GM12873 (cell line): ENCODE measurements around the gene SLC9A5.

Source experiments
- TF ChIP-seq, protein P1 (sequence below): IDR thresholded peaks from 2 replicates; pipeline ENCODE4 v1.5.1; 2012; ENCODE audit warnings: low read depth, mild to moderate bottlenecking, moderate library complexity, low read length, control low read depth; ENCODE audit not compliant: insufficient read depth; ENCODE audit errors: missing control alignments

Gene SLC9A5, protein sequence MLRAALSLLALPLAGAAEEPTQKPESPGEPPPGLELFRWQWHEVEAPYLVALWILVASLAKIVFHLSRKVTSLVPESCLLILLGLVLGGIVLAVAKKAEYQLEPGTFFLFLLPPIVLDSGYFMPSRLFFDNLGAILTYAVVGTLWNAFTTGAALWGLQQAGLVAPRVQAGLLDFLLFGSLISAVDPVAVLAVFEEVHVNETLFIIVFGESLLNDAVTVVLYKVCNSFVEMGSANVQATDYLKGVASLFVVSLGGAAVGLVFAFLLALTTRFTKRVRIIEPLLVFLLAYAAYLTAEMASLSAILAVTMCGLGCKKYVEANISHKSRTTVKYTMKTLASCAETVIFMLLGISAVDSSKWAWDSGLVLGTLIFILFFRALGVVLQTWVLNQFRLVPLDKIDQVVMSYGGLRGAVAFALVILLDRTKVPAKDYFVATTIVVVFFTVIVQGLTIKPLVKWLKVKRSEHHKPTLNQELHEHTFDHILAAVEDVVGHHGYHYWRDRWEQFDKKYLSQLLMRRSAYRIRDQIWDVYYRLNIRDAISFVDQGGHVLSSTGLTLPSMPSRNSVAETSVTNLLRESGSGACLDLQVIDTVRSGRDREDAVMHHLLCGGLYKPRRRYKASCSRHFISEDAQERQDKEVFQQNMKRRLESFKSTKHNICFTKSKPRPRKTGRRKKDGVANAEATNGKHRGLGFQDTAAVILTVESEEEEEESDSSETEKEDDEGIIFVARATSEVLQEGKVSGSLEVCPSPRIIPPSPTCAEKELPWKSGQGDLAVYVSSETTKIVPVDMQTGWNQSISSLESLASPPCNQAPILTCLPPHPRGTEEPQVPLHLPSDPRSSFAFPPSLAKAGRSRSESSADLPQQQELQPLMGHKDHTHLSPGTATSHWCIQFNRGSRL

DNA sequence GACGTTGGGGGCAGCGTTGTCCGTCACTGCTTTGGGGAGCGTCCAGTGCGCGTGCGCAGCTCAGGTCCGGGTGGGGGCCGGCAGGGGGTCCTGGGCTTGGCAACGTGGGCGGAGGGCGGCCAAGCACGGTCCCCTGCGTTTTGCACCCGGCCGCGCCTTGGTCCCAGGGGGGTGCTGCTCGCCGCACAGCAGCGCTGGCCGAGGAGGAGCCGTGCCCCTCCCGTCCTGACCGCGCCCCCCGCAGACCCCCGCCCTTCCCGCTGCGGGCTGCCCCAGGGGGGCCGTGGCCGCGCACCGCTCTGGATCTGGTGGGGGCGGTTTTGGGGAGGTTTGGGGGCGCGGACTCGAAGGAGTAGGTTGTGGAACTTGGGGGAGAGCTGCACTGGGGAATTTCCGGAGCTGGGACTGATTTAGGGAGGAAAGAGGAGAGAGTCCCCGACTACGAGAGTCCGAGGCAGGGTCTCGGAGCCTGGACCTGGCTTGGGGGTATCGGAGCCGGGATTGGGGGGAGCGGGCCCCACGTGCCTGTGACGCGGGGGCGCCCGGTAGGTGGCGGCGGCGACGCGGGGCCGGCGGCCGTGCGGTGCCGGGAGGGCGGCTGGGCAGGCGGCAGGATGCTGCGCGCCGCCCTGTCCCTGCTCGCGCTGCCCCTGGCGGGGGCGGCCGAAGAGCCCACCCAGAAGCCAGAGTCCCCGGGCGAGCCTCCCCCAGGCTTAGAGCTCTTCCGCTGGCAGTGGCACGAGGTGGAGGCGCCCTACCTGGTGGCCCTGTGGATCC lies at the start of gene SLC9A5:
TSS of gene SLC9A5 (plus strand) at position 579 of the 777 bp plus-strand sequence. CDS start at position 615, 36 bp downstream.
- TF ChIP-seq, protein P1, sequence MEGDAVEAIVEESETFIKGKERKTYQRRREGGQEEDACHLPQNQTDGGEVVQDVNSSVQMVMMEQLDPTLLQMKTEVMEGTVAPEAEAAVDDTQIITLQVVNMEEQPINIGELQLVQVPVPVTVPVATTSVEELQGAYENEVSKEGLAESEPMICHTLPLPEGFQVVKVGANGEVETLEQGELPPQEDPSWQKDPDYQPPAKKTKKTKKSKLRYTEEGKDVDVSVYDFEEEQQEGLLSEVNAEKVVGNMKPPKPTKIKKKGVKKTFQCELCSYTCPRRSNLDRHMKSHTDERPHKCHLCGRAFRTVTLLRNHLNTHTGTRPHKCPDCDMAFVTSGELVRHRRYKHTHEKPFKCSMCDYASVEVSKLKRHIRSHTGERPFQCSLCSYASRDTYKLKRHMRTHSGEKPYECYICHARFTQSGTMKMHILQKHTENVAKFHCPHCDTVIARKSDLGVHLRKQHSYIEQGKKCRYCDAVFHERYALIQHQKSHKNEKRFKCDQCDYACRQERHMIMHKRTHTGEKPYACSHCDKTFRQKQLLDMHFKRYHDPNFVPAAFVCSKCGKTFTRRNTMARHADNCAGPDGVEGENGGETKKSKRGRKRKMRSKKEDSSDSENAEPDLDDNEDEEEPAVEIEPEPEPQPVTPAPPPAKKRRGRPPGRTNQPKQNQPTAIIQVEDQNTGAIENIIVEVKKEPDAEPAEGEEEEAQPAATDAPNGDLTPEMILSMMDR, result peak; percentile 23

DNA sequence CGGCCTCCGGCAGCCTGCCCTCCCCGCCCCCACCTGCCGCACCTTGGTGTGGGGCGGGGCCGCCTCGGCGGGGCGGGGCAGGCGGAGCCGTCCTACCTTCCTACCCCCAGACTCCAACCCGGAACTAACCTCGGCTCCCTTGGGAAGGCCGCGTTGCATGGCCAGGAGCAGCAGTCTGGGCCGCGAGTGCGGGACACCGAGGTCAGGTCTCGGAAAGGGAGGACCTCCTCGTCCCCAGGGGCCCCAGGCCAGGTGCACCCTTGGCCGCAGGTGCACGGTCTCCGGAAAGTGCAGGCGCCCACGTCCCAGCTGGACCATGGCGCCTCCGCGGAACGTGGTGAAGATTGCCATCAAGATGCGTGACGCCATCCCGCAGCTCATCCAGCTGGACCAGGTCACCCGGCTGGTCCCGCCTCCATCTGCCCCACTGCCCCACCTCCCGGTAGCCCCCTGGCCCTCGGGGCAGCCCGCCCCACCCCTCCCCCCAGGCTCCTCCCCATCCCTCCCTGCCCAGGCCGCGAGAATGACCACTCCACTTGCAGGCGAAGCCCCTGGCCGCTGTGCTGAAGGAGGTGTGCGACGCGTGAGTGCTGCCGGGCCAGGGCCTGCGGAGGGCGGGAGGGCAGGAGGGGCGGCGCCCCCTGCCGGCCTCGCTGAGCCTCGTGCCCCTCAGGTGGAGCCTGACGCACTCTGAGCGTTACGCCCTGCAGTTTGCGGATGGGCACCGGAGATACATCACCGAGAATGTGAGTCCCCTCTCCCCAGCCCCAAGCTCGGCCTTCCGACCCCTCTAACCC lies 49.6 kb upstream of the SLC9A5 start, which contains the start of gene ELMO3:
TSS of gene ELMO3 (plus strand) at position 121 of the 797 bp plus-strand sequence. CDS start at position 317, 196 bp downstream.
- TF ChIP-seq, protein P1, result peak; percentile 26

DNA sequence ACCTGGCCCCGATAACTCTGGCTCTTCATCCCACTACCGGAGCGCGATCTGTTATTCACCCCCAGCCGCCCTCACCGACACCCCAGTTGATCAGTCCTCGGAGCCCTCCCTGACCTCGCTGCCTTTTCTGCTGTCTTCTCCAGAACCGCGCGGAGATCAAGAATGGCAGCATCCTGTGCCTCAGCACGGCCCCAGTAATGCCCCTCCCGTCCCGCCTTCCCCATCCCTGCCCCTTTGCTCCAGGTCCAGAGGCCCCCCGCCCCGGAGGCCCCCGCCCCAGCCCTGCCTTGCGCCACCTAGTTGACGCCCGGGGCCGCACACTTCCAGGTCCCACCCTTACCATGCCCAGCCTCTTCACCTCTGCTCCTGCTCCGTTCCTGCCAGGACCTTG lies 49.0 kb upstream of the SLC9A5 start:
- TF ChIP-seq, protein P1, result no peak

DNA sequence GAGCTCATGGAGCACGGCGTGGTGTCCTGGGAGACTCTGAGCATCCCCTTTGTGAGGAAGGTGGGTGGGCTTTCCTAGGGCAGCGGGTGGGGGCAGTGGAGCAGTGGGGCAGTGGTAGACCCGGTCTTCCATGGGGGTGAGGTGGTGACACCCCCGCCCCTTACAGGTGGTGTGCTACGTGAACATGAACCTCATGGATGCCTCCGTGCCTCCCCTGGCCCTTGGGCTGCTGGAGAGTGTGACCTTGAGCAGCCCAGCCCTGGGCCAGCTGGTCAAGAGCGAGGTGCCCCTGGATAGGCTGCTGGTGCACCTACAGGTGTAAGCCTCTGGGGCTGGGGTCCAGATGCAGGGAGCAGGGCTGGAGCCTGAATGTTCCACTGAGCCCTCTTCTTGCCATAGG lies 48.3 kb upstream of the SLC9A5 start:
- TF ChIP-seq, protein P1, result no peak

DNA sequence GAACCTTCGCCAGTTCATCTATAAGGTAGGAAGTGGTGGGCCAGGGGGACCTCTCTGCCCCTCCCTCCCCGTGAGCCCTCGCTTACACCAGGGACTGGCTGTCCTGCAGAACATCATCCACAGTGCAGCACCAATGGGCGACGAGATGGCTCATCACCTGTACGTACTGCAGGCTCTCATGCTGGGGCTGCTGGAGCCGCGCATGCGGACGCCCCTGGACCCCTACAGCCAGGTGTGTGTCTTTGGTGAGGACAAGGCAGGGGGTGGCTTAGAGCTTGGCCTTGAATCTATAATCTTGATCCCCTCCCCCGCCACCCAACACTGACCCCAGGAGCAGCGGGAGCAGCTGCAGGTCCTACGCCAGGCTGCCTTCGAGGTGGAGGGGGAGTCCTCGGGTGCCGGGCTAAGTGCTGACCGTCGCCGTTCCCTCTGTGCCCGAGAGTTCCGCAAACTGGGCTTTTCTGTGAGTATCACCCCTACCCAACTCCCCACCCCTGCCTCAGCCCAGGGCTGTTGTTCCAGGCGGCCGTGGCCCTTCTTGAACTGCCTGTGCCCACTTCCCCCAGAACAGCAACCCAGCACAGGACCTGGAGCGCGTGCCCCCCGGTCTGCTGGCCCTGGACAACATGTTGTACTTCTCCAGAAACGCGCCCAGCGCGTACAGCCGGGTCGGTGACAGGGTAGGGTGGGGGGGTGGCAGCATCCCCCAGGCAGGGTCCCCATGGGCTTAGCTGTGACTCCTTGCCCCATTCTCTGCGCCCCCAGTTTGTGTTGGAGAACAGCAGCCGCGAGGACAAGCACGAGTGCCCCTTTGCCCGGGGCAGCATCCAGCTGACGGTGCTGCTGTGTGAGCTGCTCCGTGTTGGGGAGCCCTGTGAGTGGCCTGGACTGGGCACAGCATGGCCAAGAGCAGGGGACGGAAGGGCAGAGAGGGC lies 47.1 kb upstream of the SLC9A5 start:
- TF ChIP-seq, protein P1, result no peak

DNA sequence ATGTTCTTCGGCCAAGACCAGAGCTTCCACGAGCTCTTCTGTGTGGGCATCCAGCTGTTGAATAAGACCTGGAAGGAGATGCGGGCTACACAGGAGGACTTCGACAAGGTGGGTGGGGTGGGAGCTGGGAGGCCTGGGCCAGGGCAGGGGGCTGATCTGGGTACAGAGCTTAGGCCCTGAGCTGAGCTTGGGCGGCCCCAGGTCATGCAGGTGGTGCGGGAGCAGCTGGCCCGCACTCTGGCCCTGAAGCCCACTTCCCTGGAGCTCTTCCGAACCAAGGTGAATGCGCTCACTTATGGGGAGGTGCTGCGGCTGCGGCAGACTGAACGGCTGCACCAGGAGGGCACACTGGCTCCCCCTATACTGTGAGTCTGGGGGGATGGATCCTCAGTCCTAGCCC lies 46.4 kb upstream of the SLC9A5 start:
- TF ChIP-seq, protein P1, result no peak
